Measurements from ENCODE around the gene PAWR. TPM values are rescaled to one million over a fixed set of nuclear protein-coding genes. Genes with fewer than 3 reads are reported as not detected.
A peak's percentile ranks its signal among the peaks of the same experiment; 100 is the strongest.

PAWR gene
- total RNA-seq, 3 donors from 2014 or later (not counting 1 experiment from before 2014, with no cell fraction given) = 3.2 to 8.1 (median 5.3) TPM

DNA sequence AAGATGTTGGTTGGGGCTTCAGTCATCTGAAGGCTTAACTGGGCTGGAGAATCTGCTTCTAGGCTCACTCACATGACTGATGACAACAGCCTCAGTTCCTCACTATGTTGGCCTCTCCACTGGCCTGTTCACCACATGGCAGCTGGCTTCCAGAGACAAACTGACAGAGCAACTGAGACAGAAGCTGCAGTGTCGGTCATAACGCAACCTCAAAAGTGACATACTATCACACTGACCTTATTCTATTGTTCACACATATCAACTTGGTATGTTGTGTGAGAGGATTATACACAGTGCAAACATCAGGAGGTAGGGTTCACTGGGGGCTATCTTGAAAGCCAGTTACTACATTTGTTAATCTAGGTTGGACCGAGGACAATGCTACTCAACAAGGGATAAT is 92.9 kb downstream of the PAWR start:
- DNase-seq (no peak), ATAC-seq (no peak)
- H3K4me1 Mint-ChIP-seq = peaks cover 0 to 5% of the 10 kb centered on the region in 2 donors
- no peak overlapping the region for H3K4me3 Mint-ChIP-seq
- no peaks in the 10 kb centered on the region for H3K9me3 ChIP-seq (ENCODE audit: control insufficient read depth, insufficient read depth, low read length)
- no peak overlapping the region for H3K27ac ChIP-seq (ENCODE audit: low read length)
- no peaks in the 10 kb centered on the region for H3K9me3 Mint-ChIP-seq
- H3K4me3 ChIP-seq (ENCODE audit: low read length) = no peak overlapping the region
- intact Hi-C loops (cut with micrococcal nuclease) = no loop called here
- no peak overlapping the region for H3K27ac Mint-ChIP-seq
- no peaks in the 10 kb centered on the region for H3K27me3 ChIP-seq (ENCODE audit: control insufficient read depth, insufficient read depth, low read length)
- H3K36me3 ChIP-seq (ENCODE audit: control insufficient read depth, insufficient read depth, low read length) = no peaks in the 10 kb centered on the region
- H3K4me1 ChIP-seq (ENCODE audit: control insufficient read depth, insufficient read depth, low read length) = no peaks in the 10 kb centered on the region
- no peak for TF ChIP-seq CTCF (IDR thresholded peaks at IDR 0.05)
- whole genome bisulfite sequencing (ENCODE audit: insufficient coverage) = 83% methylated on average over 1 of the region's 3 CpGs
- no peaks in the 10 kb centered on the region for H3K27me3 Mint-ChIP-seq (ENCODE audit: low read depth in 2 of 2)
- no peaks in the 10 kb centered on the region for H3K36me3 Mint-ChIP-seq

GRCh38 chr12:79596719-79597350 is 93.9 kb downstream of the PAWR start:
- Histone ChIP-seq H3K36me3 (ENCODE audit: control insufficient read depth, insufficient read depth, low read length) (no peaks in the 10 kb centered on the region), H3K9me3 (ENCODE audit: control insufficient read depth, insufficient read depth, low read length) (no peaks in the 10 kb centered on the region), H3K4me3 (ENCODE audit: low read length) (no peak overlapping the region), H3K27ac (ENCODE audit: low read length) (no peak overlapping the region), H3K27me3 (ENCODE audit: control insufficient read depth, insufficient read depth, low read length) (no peaks in the 10 kb centered on the region), H3K4me1 (ENCODE audit: control insufficient read depth, insufficient read depth, low read length) (no peaks in the 10 kb centered on the region)
- intact Hi-C loops (cut with micrococcal nuclease) = no loop called here
- Mint-ChIP-seq H3K4me1 (peaks cover 0 to 5% of the 10 kb centered on the region in 2 donors), H3K36me3 (no peaks in the 10 kb centered on the region), H3K9me3 (no peaks in the 10 kb centered on the region), H3K27me3 (ENCODE audit: low read depth in 2 of 2) (no peaks in the 10 kb centered on the region), H3K27ac (no peak overlapping the region), H3K4me3 (no peak overlapping the region)
- 64% methylated on average over 10 of the region's 10 CpGs for WGBS (ENCODE audit: insufficient coverage)
- TF ChIP-seq CTCF (IDR thresholded peaks at IDR 0.05) = no peak
- no peak for DNase-seq
- peak in 2 of 3 donors; percentile 41 to 54 for ATAC-seq

DNA sequence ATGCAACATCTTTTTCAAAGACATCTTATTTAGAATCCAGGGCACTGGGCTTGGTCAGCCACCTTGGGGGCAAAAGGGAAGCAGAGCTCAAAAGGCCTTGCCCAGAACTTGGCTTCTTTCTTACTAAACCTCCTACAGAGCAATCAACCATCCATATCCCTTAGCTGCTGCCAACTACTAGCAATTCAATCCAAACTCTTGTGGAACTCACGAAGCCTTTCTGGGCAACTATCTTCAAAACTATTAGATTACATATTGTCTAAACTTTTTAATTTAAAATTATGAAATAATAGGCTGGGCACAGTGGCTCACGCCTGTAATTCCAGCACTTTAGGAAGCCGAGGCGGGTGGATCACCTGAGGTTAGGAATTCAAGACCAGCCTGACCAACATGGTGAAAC is 95.5 kb downstream of the PAWR start:
- H3K4me1 ChIP-seq (ENCODE audit: control insufficient read depth, insufficient read depth, low read length) = no peaks in the 10 kb centered on the region
- Mint-ChIP-seq H3K4me3 (no peak overlapping the region), H3K36me3 (no peaks in the 10 kb centered on the region), H3K9me3 (no peaks in the 10 kb centered on the region), H3K4me1 (peaks cover 0 to 5% of the 10 kb centered on the region in 2 donors), H3K27me3 (ENCODE audit: low read depth in 2 of 2) (no peaks in the 10 kb centered on the region), H3K27ac (no peak overlapping the region)
- intact Hi-C loops (cut with micrococcal nuclease) = no loop called here
- no peaks in the 10 kb centered on the region for H3K36me3 ChIP-seq (ENCODE audit: control insufficient read depth, insufficient read depth, low read length)
- H3K9me3 ChIP-seq (ENCODE audit: control insufficient read depth, insufficient read depth, low read length) = no peaks in the 10 kb centered on the region
- TF ChIP-seq CTCF (IDR thresholded peaks at IDR 0.05) = no peak
- no peak overlapping the region for H3K4me3 ChIP-seq (ENCODE audit: low read length)
- no peak for DNase-seq
- no peaks in the 10 kb centered on the region for H3K27me3 ChIP-seq (ENCODE audit: control insufficient read depth, insufficient read depth, low read length)
- 96% methylated on average over 3 of the region's 4 CpGs for WGBS (ENCODE audit: insufficient coverage)
- no peak overlapping the region for H3K27ac ChIP-seq (ENCODE audit: low read length)
- ATAC-seq = no peak

- H3K9me3 ChIP-seq (ENCODE audit: control insufficient read depth, insufficient read depth, low read length) = no peaks in the 10 kb centered on the region
- DNase-seq (no peak), ATAC-seq (no peak)
- H3K4me1 Mint-ChIP-seq = peaks cover 0 to 3% of the 10 kb centered on the region in 2 donors
- no peaks in the 10 kb centered on the region for H3K36me3 ChIP-seq (ENCODE audit: control insufficient read depth, insufficient read depth, low read length)
- no peaks in the 10 kb centered on the region for H3K27me3 ChIP-seq (ENCODE audit: control insufficient read depth, insufficient read depth, low read length)
- H3K36me3 Mint-ChIP-seq = no peaks in the 10 kb centered on the region
- intact Hi-C loops (cut with micrococcal nuclease) = no loop called here
- H3K27ac Mint-ChIP-seq = no peak overlapping the region
- no peaks in the 10 kb centered on the region for H3K9me3 Mint-ChIP-seq
- H3K27me3 Mint-ChIP-seq (ENCODE audit: low read depth in 2 of 2) = no peaks in the 10 kb centered on the region
- 100% methylated on average over 2 of the region's 3 CpGs for WGBS (ENCODE audit: insufficient coverage)
- no peaks in the 10 kb centered on the region for H3K4me1 ChIP-seq (ENCODE audit: control insufficient read depth, insufficient read depth, low read length)
- no peak overlapping the region for H3K4me3 ChIP-seq (ENCODE audit: low read length)
- no peak overlapping the region for H3K27ac ChIP-seq (ENCODE audit: low read length)
- H3K4me3 Mint-ChIP-seq = no peak overlapping the region
- TF ChIP-seq CTCF (IDR thresholded peaks at IDR 0.05) = no peak
These were observed 97.9 kb downstream of the PAWR start for GRCh38 chr12:79592865-79593264.

Measured in natural killer cell (primary cell).